ENCODE results near the gene ATP8B1. TPM values are rescaled to one million over a fixed set of nuclear protein-coding genes. Genes with fewer than 3 reads are reported as not detected.

ATP8B1 gene
- total RNA-seq, 4 donors from 2014 or later: 120 to 321 (median 252) TPM

DNA sequence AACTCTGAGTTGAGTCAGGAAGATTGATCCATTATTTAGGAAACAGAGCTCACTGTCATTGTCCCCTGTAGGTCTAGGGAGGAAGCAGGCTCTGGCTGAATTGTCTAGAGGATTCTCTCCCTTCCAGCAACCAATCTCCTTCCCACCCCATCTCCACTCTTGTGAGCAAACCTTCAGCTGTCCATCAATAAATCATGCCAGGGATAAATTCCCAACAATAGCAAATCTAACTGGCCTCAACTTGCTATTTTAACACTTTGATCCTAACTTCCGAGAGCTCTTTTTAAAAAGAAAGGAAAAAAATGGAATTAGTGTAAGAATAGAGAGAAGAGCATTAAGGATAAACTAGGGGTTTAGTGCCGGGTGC, 53.5 kb downstream of the ATP8B1 start:
- in situ Hi-C loops (cut with MboI; ENCODE audit: low pct_ligation_motif_present in 1 of 4, low pct_unique_long_range_greater_than_20kb in 1 of 4, low sequenced_read_pairs in 3 of 4): loop anchor here in 1 of 4 donors (25.0 kb wide), 2 partner anchors 88 to 112 kb away; no protein-coding TSS in a partner anchor
- Histone ChIP-seq H3K27me3 (no peaks in the 10 kb centered on the region), H3K4me1 (peaks cover 18 to 76% (median 55%) of the 10 kb centered on the region in 4 donors), H3K4me3 (no peak overlapping the region), H3K36me3 (no peaks in the 10 kb centered on the region), H3K27ac (peak overlapping the region; percentile 67 to 73 (median 68)), H3K9me3 (no peaks in the 10 kb centered on the region)
- intact Hi-C loops (cut with DNase I; ENCODE audit: low total_unique reads): no loop called here
- TF ChIP-seq, protein P1, sequence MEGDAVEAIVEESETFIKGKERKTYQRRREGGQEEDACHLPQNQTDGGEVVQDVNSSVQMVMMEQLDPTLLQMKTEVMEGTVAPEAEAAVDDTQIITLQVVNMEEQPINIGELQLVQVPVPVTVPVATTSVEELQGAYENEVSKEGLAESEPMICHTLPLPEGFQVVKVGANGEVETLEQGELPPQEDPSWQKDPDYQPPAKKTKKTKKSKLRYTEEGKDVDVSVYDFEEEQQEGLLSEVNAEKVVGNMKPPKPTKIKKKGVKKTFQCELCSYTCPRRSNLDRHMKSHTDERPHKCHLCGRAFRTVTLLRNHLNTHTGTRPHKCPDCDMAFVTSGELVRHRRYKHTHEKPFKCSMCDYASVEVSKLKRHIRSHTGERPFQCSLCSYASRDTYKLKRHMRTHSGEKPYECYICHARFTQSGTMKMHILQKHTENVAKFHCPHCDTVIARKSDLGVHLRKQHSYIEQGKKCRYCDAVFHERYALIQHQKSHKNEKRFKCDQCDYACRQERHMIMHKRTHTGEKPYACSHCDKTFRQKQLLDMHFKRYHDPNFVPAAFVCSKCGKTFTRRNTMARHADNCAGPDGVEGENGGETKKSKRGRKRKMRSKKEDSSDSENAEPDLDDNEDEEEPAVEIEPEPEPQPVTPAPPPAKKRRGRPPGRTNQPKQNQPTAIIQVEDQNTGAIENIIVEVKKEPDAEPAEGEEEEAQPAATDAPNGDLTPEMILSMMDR (IDR thresholded peaks at IDR 0.05): no peak
- TF ChIP-seq POLR2AphosphoS5 (IDR thresholded peaks at IDR 0.05): no peak
- TF ChIP-seq EP300 (IDR thresholded peaks at IDR 0.05; ENCODE audit: low read depth): no peak
- TF ChIP-seq POLR2A (IDR thresholded peaks at IDR 0.05): no peak
- DNase-seq: no peak
- WGBS, 2 donors (ENCODE audit: low coverage in 1 of 2): 90 to 92% methylated on average over 2 of the region's 2 CpGs

DNA sequence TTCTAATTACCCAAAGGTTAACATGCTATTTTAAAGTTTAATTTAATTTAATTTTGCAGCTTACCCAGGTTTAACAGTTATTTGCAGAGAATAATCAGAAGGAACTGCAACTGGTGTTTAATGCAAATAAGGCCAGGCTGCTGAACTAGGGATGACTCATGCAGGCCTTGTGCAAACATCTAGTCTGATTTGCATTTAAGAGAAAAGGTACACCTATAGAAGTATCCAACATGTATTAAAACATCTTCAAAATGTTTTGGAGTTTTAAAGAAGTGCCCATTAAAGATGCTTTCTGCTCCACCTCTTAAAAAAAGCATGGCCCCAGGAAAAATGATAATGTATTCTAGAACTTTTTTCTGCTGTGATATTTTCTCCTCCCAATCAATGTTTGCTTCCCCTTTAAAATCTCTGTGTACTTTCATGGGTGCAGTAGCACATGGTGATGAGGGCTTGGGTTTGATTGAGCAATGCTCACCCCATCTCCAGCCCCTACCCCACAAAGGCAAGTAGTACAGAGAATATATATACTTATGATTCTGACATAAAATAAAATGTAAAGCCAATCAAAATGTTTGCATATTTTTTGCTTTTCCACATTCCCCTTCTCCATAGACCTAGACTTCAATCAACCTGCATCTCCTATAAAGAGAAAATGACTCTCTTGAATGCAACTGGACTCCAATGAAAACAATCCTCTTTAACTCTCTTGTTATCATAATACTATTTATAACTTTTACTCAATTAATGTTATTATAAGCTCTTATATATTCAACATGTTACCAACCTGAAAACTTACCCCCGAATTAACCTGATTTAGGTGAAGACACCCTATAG, 54.1 kb downstream of the ATP8B1 start:
- intact Hi-C loops (cut with DNase I; ENCODE audit: low total_unique reads): no loop called here
- peak overlapping the region; percentile 67 to 73 (median 68) for H3K27ac ChIP-seq
- H3K4me3 ChIP-seq: no peak overlapping the region
- 82 to 89% methylated on average over 1 of the region's 1 CpG for WGBS, 2 donors (ENCODE audit: low coverage in 1 of 2)
- no peak for DNase-seq
- H3K27me3 ChIP-seq: no peaks in the 10 kb centered on the region
- H3K4me1 ChIP-seq: peaks cover 21 to 77% (median 60%) of the 10 kb centered on the region in 4 donors
- TF ChIP-seq POLR2AphosphoS5 (IDR thresholded peaks at IDR 0.05): peak in 1 of 3 donors; percentile 12
- no peak for TF ChIP-seq EP300 (IDR thresholded peaks at IDR 0.05; ENCODE audit: low read depth)
- TF ChIP-seq POLR2A (IDR thresholded peaks at IDR 0.05): no peak
- H3K9me3 ChIP-seq: no peaks in the 10 kb centered on the region
- H3K36me3 ChIP-seq: no peaks in the 10 kb centered on the region
- in situ Hi-C loops (cut with MboI; ENCODE audit: low pct_ligation_motif_present in 1 of 4, low pct_unique_long_range_greater_than_20kb in 1 of 4, low sequenced_read_pairs in 3 of 4): loop anchor here in 1 of 4 donors (25.0 kb wide), 2 partner anchors 88 to 112 kb away; no protein-coding TSS in a partner anchor

DNA sequence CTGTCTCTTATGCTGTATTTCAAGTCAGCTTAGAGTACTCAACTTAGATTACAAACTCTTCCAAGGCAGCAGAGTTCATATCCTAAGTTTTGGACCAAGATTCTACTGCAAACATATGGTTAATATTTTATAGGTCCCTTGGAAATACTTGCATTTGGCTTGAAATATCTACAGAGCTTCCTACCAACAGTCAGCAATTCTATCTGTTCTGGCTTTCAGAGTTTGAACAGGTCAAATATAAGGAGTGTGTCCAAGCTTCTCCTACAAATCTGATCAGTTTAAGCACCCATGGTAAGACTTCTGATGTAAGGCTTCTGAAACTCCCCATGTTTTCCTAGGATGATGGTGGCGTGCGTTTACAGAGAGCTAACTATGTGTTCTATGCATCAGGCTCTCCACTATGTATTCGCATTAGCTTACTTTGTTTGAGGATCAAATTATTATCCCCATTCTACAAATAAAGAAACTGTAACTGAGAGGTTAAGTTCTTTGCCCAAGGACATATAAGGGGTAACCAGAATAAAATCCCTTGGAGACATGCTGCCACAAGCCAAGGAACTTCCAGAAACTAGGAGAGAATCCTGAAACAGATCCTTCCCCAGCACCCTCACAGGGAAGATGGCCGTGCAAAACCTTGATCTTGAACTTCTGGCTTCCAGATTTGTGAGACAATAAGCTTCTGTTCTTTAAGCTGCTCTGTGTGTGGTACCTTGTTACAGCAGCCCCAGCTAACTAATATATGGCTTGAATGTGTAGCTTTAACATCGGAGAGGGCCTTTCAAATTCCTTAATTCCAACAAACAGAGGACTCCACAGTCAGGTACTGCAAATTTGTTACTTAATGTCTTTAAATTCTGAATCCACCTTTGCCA, 55.1 kb downstream of the ATP8B1 start:
- TF ChIP-seq EP300 (IDR thresholded peaks at IDR 0.05; ENCODE audit: low read depth) (no peak), POLR2A (IDR thresholded peaks at IDR 0.05) (no peak), POLR2AphosphoS5 (IDR thresholded peaks at IDR 0.05) (no peak)
- TF ChIP-seq, protein P1 (IDR thresholded peaks at IDR 0.05): no peak
- WGBS, 2 donors (ENCODE audit: low coverage in 1 of 2): 60 to 90% methylated on average over 3 to 5 of the region's 5 CpGs
- Histone ChIP-seq H3K4me1 (peaks cover 21 to 80% (median 66%) of the 10 kb centered on the region in 4 donors), H3K27ac (peak overlapping the region; percentile 67 to 73 (median 68)), H3K4me3 (no peak overlapping the region), H3K36me3 (no peaks in the 10 kb centered on the region), H3K9me3 (no peaks in the 10 kb centered on the region), H3K27me3 (no peaks in the 10 kb centered on the region)
- in situ Hi-C loops (cut with MboI; ENCODE audit: low pct_ligation_motif_present in 1 of 4, low pct_unique_long_range_greater_than_20kb in 1 of 4, low sequenced_read_pairs in 3 of 4) (loop anchor here in 1 of 4 donors (25.0 kb wide), 2 partner anchors 89 to 111 kb away; no protein-coding TSS in a partner anchor), intact Hi-C loops (cut with DNase I; ENCODE audit: low total_unique reads) (no loop called here)
- no peak for DNase-seq

DNA sequence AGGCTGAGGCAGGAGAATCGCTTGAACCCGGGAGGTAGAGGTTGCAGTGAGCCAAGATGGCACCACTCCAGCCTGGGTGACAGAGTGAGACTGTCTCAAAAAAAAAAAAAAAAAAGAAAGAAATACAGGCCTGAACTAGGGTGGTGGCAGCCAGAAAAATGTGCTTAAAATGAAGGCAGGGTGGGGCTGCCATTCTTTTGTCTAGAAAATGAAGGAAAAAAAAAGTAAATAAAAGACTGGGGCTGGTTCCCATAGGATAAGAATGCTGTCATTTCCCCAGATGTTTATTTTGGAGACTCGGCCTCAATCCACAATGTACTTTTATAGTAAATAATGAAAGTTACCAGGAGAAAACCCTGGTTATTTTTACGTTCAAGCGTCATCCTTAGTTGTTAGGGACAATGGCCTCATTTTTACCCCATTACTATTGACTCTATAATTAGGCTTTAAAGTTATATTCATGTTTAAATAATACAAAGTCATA, 58.9 kb downstream of the ATP8B1 start:
- Histone ChIP-seq H3K36me3 (no peaks in the 10 kb centered on the region), H3K27ac (peak overlapping the region; percentile 64 to 71 (median 68)), H3K4me1 (peaks cover 14 to 63% (median 54%) of the 10 kb centered on the region in 4 donors), H3K27me3 (no peaks in the 10 kb centered on the region), H3K4me3 (no peak overlapping the region), H3K9me3 (no peaks in the 10 kb centered on the region)
- in situ Hi-C loops (cut with MboI; ENCODE audit: low pct_ligation_motif_present in 1 of 4, low pct_unique_long_range_greater_than_20kb in 1 of 4, low sequenced_read_pairs in 3 of 4): loop anchor here in 1 of 4 donors (25.0 kb wide), 2 partner anchors 93 to 107 kb away; no protein-coding TSS in a partner anchor
- DNase-seq: no peak
- intact Hi-C loops (cut with DNase I; ENCODE audit: low total_unique reads): no loop called here
- 40 to 46% methylated on average over 5 of the region's 5 CpGs for WGBS, 2 donors (ENCODE audit: low coverage in 1 of 2)
- no peak for TF ChIP-seq POLR2A (IDR thresholded peaks at IDR 0.05)
- TF ChIP-seq, protein P1 (IDR thresholded peaks at IDR 0.05): no peak
- no peak for TF ChIP-seq POLR2AphosphoS5 (IDR thresholded peaks at IDR 0.05)
- no peak for TF ChIP-seq EP300 (IDR thresholded peaks at IDR 0.05; ENCODE audit: low read depth)

Data from transverse colon (tissue), 4 donors.